Lower lobe of right lung (tissue), 2 donors: ENCODE results near the gene TMEM94. TPM values are rescaled to one million over a fixed set of nuclear protein-coding genes. Genes with fewer than 3 reads are reported as not detected.
A peak's percentile ranks its signal among the peaks of the same experiment; 100 is the strongest.

Experiments used
- ATAC-seq, 2 donors: fragments of 200-7000 bp; cut with Tn5 transposase; one replicate each; pipeline ENCODE4 v1.9.1; 2020 to 2022; ENCODE audit warnings: mild to moderate bottlenecking in 2 of 2, moderate library complexity in 2 of 2
- DNase-seq: peaks from one replicate; pipeline ENCODE4 v3.0.0-alpha.2; 2020
- H3K27ac ChIP-seq: fragments of 200-600 bp; one replicate; pipeline ENCODE4 v1.8.0; 2022
- H3K27me3 ChIP-seq: fragments of 200-600 bp; one replicate; pipeline ENCODE4 v1.8.0; 2022; ENCODE audit warnings: low read depth
- H3K36me3 ChIP-seq: fragments of 200-600 bp; one replicate; pipeline ENCODE4 v1.8.0; 2022; ENCODE audit warnings: mild to moderate bottlenecking
- H3K4me1 ChIP-seq: fragments of 200-600 bp; one replicate; pipeline ENCODE4 v1.8.0; 2022
- H3K4me3 ChIP-seq: fragments of 200-600 bp; one replicate; pipeline ENCODE4 v1.8.0; 2022; ENCODE audit warnings: mild to moderate bottlenecking
- H3K9me3 ChIP-seq: fragments of 200-600 bp; one replicate; pipeline ENCODE4 v1.8.0; 2022
- intact Hi-C: fragments of 100-400 bp; cut with DNase I; formaldehyde crosslinking; loops from one replicate; pipeline ENCODE4 v1.11.0; 2022
- total RNA-seq: library from RNA; stranded (reverse); fragmentation: NEBNext Ultra II Directional; extraction: Animal tissue kit (Norgen Biotek cat#: 25700); gene quantifications from one replicate; pipeline ENCODE4 v1.2.1, GENCODE V29; 2021
- TF ChIP-seq, protein P1 (sequence below): fragments of 200-600 bp; IDR thresholded peaks from one replicate; pipeline ENCODE4 v1.8.0; 2022; ENCODE audit warnings: antibody characterized with exemption, mild to moderate bottlenecking
- donor health status: DM: no; HTN: yes; CAD: no; lungs with severe emphysema.

TMEM94 gene
- total RNA-seq, 1 donor from 2014 or later = 89.5 TPM

DNA sequence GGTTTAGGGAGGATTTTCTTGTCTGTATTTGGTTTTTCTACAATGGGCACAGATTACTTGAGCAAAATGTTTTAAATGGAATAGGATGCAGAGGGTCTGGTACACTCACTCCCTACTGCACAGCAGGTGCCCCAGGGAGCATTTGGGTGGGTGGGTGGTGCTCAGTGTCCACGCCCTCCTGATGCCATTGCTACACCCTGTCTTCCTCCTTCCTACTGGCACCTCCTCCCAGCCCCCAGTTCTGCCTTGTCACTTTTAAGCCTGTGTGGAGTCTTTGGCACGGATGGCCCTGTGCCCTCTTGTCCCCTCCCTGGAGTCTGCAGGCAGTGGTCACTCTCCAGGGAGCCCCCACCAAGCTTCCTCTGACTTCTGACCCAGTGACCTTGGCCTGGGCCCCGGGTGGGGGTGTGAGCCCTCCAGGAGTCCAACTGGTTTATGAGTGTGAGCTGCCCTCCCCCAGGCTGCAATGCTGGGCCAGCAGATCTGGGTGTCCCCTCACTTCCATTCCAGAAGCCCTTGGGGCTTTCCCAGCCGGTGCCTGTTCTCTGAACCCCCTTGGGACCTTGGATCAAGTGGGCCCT lies 84.6 kb downstream of the TMEM94 start:
- H3K27me3 ChIP-seq = no peaks in the 10 kb centered on the region
- TF ChIP-seq, protein P1, sequence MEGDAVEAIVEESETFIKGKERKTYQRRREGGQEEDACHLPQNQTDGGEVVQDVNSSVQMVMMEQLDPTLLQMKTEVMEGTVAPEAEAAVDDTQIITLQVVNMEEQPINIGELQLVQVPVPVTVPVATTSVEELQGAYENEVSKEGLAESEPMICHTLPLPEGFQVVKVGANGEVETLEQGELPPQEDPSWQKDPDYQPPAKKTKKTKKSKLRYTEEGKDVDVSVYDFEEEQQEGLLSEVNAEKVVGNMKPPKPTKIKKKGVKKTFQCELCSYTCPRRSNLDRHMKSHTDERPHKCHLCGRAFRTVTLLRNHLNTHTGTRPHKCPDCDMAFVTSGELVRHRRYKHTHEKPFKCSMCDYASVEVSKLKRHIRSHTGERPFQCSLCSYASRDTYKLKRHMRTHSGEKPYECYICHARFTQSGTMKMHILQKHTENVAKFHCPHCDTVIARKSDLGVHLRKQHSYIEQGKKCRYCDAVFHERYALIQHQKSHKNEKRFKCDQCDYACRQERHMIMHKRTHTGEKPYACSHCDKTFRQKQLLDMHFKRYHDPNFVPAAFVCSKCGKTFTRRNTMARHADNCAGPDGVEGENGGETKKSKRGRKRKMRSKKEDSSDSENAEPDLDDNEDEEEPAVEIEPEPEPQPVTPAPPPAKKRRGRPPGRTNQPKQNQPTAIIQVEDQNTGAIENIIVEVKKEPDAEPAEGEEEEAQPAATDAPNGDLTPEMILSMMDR = no peak
- peaks cover 11% of the 10 kb centered on the region for H3K4me1 ChIP-seq
- H3K9me3 ChIP-seq = no peaks in the 10 kb centered on the region
- no peak overlapping the region for H3K27ac ChIP-seq
- H3K4me3 ChIP-seq = no peak overlapping the region
- peaks cover 7% of the 10 kb centered on the region for H3K36me3 ChIP-seq
- intact Hi-C loops = no loop called here
- ATAC-seq (peak in 1 of 2 donors; percentile 18), DNase-seq (no peak)

DNA sequence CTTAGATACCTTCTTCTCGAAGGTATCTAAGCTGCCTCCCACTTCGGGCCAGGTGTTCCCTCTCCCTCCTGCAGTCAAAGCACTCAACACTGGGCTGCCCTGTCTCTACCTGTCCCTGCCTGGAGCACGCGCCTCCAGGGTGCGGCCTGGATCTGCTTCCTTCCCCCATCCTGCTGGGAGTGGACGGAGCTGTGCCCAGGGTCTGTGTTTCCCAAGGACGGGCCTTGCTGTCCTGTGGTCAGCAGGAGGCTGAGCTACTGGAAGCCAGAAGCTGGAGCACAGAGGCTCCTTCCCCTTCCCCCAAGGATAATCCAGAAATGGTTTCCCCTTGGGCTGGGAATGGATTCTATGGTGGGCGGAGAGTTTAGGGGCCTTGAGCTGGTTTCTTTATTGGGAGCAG lies 85.8 kb downstream of the TMEM94 start:
- TF ChIP-seq, protein P1 = no peak
- Histone ChIP-seq H3K4me3 (no peak overlapping the region), H3K27me3 (no peaks in the 10 kb centered on the region), H3K4me1 (peaks cover 11% of the 10 kb centered on the region), H3K9me3 (no peaks in the 10 kb centered on the region), H3K36me3 (peaks cover 7% of the 10 kb centered on the region), H3K27ac (no peak overlapping the region)
- ATAC-seq (peak; percentile 27 to 35), DNase-seq (no peak)
- intact Hi-C loops = no loop called here

DNA sequence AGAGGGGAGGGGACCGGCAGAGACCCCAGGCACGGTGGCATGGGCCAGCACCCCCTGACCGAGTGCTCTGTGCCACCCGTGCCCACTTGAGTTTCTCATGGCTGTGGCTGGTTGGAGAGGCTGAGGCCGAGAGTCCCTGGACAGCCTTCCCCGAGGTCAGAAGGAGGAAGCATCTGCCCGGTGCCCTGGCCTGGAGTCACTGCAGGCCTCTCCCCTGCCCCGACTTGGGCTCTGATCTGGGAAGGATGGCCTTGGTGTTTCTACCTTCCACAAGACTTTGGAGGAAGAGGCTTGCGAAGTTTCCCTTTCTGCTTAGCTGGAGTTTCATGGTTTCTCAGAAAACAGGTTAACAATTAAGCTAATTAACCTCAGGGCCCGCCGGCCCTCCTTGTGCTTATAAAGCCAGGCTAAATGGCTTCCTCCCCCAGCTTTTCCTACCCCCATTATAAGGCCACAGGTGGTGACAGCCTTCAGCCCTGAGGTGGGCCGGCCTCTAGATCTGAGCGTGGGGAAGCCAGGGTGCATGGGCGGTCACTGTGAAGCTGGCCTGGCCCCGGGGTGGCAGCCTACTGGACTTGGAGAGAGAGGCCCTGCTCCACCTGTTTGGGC lies 86.4 kb downstream of the TMEM94 start:
- TF ChIP-seq, protein P1 = no peak
- H3K4me1 ChIP-seq = peaks cover 11% of the 10 kb centered on the region
- H3K9me3 ChIP-seq = no peaks in the 10 kb centered on the region
- DNase-seq (no peak), ATAC-seq (peak in 1 of 2 donors; percentile 20)
- H3K4me3 ChIP-seq = no peak overlapping the region
- no peak overlapping the region for H3K27ac ChIP-seq
- H3K36me3 ChIP-seq = peaks cover 7% of the 10 kb centered on the region
- intact Hi-C loops = no loop called here
- no peaks in the 10 kb centered on the region for H3K27me3 ChIP-seq

DNA sequence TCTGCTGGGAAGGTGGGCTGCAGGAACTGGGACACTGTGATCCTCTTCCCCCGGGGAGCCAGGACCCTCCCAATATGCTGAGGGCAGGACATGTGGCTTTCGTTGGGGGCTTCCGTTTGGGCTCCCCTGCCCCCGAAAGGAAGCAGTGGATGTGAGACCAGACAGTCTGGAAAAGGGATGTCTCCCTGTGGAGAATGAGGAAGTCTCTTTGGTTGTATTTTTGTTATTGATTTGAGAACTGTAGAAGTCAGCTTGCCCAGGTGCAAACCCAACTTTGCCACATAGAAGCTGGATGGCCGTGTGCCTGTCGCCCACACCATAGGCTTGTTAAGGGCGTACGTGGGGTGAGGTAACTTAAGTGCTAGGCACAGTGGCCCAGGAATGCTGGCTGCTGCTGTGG lies 87.8 kb downstream of the TMEM94 start:
- no peak overlapping the region for H3K4me3 ChIP-seq
- intact Hi-C loops = no loop called here
- TF ChIP-seq, protein P1 = no peak
- peaks cover 7% of the 10 kb centered on the region for H3K36me3 ChIP-seq
- no peak for ATAC-seq
- no peak overlapping the region for H3K27ac ChIP-seq
- H3K9me3 ChIP-seq = no peaks in the 10 kb centered on the region
- no peak for DNase-seq
- H3K4me1 ChIP-seq = peaks cover 17% of the 10 kb centered on the region
- no peaks in the 10 kb centered on the region for H3K27me3 ChIP-seq

DNA sequence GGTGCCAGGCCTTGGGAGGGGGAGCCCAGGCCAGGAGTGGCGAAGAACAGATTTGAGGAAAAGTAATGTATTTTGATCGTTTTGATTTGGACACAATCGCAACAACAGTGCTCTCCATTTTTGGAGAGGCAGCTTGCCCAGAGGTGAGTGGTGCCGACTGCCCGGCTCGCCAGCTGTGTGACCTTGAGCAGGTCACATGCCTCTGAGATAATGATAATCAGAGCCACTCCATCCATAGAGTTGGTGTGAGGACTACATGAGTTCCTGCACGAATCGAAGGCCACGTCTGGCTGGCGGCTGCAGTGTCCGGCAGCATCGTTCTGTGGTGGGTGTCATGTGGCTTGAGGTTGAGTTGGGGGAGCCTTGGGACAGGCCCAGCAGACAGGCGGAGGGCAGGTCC lies 89.7 kb downstream of the TMEM94 start:
- no peaks in the 10 kb centered on the region for H3K27me3 ChIP-seq
- ATAC-seq (no peak), DNase-seq (no peak)
- intact Hi-C loops = no loop called here
- H3K9me3 ChIP-seq = no peaks in the 10 kb centered on the region
- no peak overlapping the region for H3K27ac ChIP-seq
- TF ChIP-seq, protein P1 = no peak
- H3K4me3 ChIP-seq = no peak overlapping the region
- H3K4me1 ChIP-seq = peaks cover 17% of the 10 kb centered on the region
- peaks cover 7% of the 10 kb centered on the region for H3K36me3 ChIP-seq
